Kidney epithelial cell (primary cell): ENCODE data around the gene DLGAP1. TPM values are rescaled to one million over a fixed set of nuclear protein-coding genes. Genes with fewer than 3 reads are reported as not detected.

Source experiments
- DNase-seq: peaks from one replicate; pipeline ENCODE4 v3.0.0-alpha.2; 2010; ENCODE audit warnings: low read depth
- H3K27me3 ChIP-seq: 2 replicates; pipeline ENCODE4 v1.6.0; 2011; ENCODE audit warnings: low read length; ENCODE audit not compliant: control insufficient read depth, insufficient read depth
- H3K36me3 ChIP-seq: 2 replicates; pipeline ENCODE4 v1.5.1; 2011; ENCODE audit warnings: low read length; ENCODE audit not compliant: control insufficient read depth, insufficient read depth
- H3K4me3 ChIP-seq: 2 replicates; pipeline ENCODE4 v1.5.1; 2011; ENCODE audit warnings: low read depth, mild to moderate bottlenecking, control low read depth, low read length
- CTCF ChIP-seq: IDR thresholded peaks from 2 replicates; pipeline ENCODE4 v1.5.1; 2011; ENCODE audit warnings: mild to moderate bottlenecking, moderate library complexity, low read length, control low read depth, inconsistent platforms; ENCODE audit not compliant: insufficient read depth, poor library complexity, severe bottlenecking
- total RNA-seq: library from RNA; depleted of rRNA; stranded (reverse); fragments of >200 nt; gene quantifications from 2 replicates; pipeline ENCODE4 v1.2.3, GENCODE V29; 2015

The DLGAP1 gene
- total RNA-seq, 1 donor from 2014 or later = 2.6 TPM

GRCh38 chr18:3631887-3632286, 823.2 kb downstream of the DLGAP1 start:
- no peaks in the 10 kb centered on the region for H3K27me3 ChIP-seq
- H3K4me3 ChIP-seq = no peak overlapping the region
- TF ChIP-seq CTCF = no peak
- no peak for DNase-seq
- no peaks in the 10 kb centered on the region for H3K36me3 ChIP-seq

- DNase-seq = no peak
- no peaks in the 10 kb centered on the region for H3K36me3 ChIP-seq
- no peak for TF ChIP-seq CTCF
- H3K27me3 ChIP-seq = no peaks in the 10 kb centered on the region
- no peak overlapping the region for H3K4me3 ChIP-seq
These were observed 828.1 kb downstream of the DLGAP1 start for GRCh38 chr18:3626929-3627458.

GRCh38 chr18:3625742-3626091, 829.4 kb downstream of the DLGAP1 start:
- no peak overlapping the region for H3K4me3 ChIP-seq
- DNase-seq = no peak

GRCh38 chr18:3624935-3625741, 830.0 kb downstream of the DLGAP1 start:
- H3K27me3 ChIP-seq = no peaks in the 10 kb centered on the region
- peak overlapping the region; percentile 28 for H3K4me3 ChIP-seq
- no peak for TF ChIP-seq CTCF
- peak; percentile 96 for DNase-seq
- no peaks in the 10 kb centered on the region for H3K36me3 ChIP-seq

More at GRCh38 chr18:3625742-3626091, 829.4 kb downstream of the DLGAP1 start:
- Histone ChIP-seq H3K27me3 (no peaks in the 10 kb centered on the region), H3K36me3 (no peaks in the 10 kb centered on the region)
- no peak for TF ChIP-seq CTCF

GRCh38 chr18:3624546-3624934, 830.6 kb downstream of the DLGAP1 start:
- Histone ChIP-seq H3K27me3 (no peaks in the 10 kb centered on the region), H3K4me3 (peak overlapping the region; percentile 28), H3K36me3 (no peaks in the 10 kb centered on the region)
- no peak for DNase-seq
- no peak for TF ChIP-seq CTCF
